Vagina (tissue), 2 donors: ENCODE data around the gene AREL1. TPM values are rescaled to one million over a fixed set of nuclear protein-coding genes. Genes with fewer than 3 reads are reported as not detected.

Experiments
- DNase-seq, 2 donors: peaks; one replicate each; pipeline ENCODE4 v3.0.0-alpha.2; 2017; ENCODE audit errors: extremely low spot score in 2 of 2
- H3K27ac ChIP-seq: fragments of 200-600 bp; sonication (generic); one replicate; pipeline ENCODE4 v1.5.1; 2019
- H3K27me3 ChIP-seq: fragments of 200-600 bp; sonication (generic); one replicate; pipeline ENCODE4 v1.5.1; 2019
- H3K36me3 ChIP-seq, 2 donors: fragments of 200-600 bp; sonication (generic); one replicate each; pipeline ENCODE4 v1.5.1; 2017 to 2019
- H3K4me1 ChIP-seq: fragments of 200-600 bp; sonication (generic); one replicate; pipeline ENCODE4 v1.5.1; 2019
- H3K4me3 ChIP-seq, 2 donors: fragments of 200-600 bp; sonication (generic); 1 replicate in 1 of 2; 2 replicates in 1 of 2; pipeline ENCODE4 v1.5.1; 2016 to 2019
- H3K9me3 ChIP-seq: fragments of 200-600 bp; sonication (generic); one replicate; pipeline ENCODE4 v1.5.1; 2019
- CTCF ChIP-seq, 3 experiments: fragments of 450-650 bp in 2 of 3; fragments of 200-600 bp in 1 of 3; sonication (generic) in 1 of 3; IDR thresholded peaks; one replicate each; pipeline ENCODE4 v1.5.1; 2017 to 2019; ENCODE audit warnings: antibody characterized with exemption in 3 of 3, mild to moderate bottlenecking in 2 of 3, moderate library complexity in 2 of 3
- POLR2A ChIP-seq, 2 donors: fragments of 450-650 bp; IDR thresholded peaks; one replicate each; pipeline ENCODE4 v1.6.1; 2017; ENCODE audit warnings: antibody characterized with exemption in 2 of 2, mild to moderate bottlenecking in 2 of 2, moderate library complexity in 2 of 2
- POLR2AphosphoS5 ChIP-seq, 2 donors: sonication (generic); formaldehyde crosslinking; IDR thresholded peaks; one replicate each; pipeline ENCODE4 v1.9.0; 2017; ENCODE audit warnings: antibody characterized with exemption in 2 of 2, mild to moderate bottlenecking in 2 of 2, low read depth in 1 of 2; ENCODE audit not compliant: insufficient read depth in 1 of 2
- intact Hi-C: fragments of 100-400 bp; cut with DNase I; formaldehyde crosslinking; loops from one replicate; pipeline ENCODE4 v1.15.1; 2023
- total RNA-seq: library from RNA; depleted of rRNA; stranded (reverse); fragments of >200 nt; gene quantifications from one replicate; pipeline ENCODE4 v1.2.3, GENCODE V29; 2016

Gene AREL1
- total RNA-seq, 1 donor from 2014 or later: 32.7 TPM

GRCh38 chr14:74656964-74657363 lies 55.9 kb downstream of the AREL1 start:
- H3K36me3 ChIP-seq: peaks cover 0 to 8% of the 10 kb centered on the region in 2 donors
- no peak overlapping the region for H3K4me3 ChIP-seq
- DNase-seq: no peak
- H3K9me3 ChIP-seq: no peaks in the 10 kb centered on the region
- no peaks in the 10 kb centered on the region for H3K27me3 ChIP-seq
- intact Hi-C loops: no loop called here
- no peak for TF ChIP-seq CTCF (IDR thresholded peaks at IDR 0.05)
- TF ChIP-seq POLR2AphosphoS5 (IDR thresholded peaks at IDR 0.05; ENCODE audit: insufficient read depth in 1 of 2, low read depth in 1 of 2): no peak
- peaks cover 22% of the 10 kb centered on the region for H3K4me1 ChIP-seq
- peak overlapping the region; percentile 68 for H3K27ac ChIP-seq

DNA sequence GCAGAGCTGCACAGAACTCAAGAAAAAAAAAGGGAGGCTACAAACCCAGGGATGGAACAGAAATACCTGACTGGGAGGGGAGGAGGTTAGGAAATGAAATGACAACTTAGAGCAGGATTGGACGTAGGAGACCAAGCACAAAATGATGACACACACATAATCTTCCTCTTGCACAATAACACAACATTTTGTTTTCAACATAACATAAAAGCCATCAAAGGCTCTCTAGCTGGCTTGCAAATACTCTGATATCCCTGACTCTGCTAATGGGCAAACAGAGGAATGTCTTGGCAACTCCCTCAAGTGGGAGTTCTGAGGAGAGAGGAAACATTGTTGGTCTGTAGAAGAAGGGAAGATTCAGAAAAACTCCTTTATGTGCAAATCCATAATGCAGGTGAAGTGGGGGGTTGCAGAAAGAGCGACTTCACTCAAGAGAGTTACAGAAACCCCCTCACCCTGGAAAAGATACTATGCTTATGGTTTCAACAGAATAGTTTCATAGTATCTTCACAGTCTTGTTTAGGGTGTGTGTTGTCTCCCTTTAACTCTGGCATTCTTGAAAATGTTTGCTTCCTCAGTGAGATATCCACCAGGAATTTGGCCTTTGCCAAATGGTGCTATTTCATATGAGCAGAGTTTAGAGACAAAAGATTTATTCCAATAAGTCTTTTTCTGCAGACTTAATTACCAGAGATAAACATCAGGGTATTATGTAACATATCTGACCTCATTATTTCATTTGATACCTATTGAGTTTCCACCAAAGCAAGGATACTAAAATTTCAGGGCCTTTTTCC lies 57.1 kb downstream of the AREL1 start:
- peak overlapping the region; percentile 68 for H3K27ac ChIP-seq
- peaks cover 16% of the 10 kb centered on the region for H3K4me1 ChIP-seq

DNA sequence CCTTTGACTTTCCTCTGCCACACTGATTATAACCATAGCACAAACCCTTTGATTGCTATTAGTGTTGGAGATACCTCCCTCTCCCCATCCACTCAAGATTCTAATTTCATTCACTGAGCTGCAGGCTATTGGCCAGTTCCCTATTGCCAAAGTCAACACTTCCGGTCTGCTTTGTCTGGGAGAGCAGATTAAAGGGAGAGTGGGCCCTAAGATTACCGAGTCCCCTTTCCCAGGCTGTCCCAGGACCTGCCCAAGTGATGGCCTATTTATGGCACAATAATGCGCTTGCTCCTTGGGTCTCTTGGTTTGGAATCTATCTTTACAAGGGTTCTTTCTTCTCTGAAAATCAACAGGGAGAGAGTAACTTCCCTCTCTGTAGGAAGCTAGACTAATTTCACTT lies 57.9 kb downstream of the AREL1 start:
- H3K4me3 ChIP-seq: no peak overlapping the region
- intact Hi-C loops: no loop called here
- DNase-seq: no peak
- H3K27me3 ChIP-seq: no peaks in the 10 kb centered on the region
- H3K4me1 ChIP-seq: peaks cover 21% of the 10 kb centered on the region
- H3K36me3 ChIP-seq: no peaks in the 10 kb centered on the region
- H3K27ac ChIP-seq: peak overlapping the region; percentile 68
- TF ChIP-seq CTCF (IDR thresholded peaks at IDR 0.05): no peak
- no peak for TF ChIP-seq POLR2AphosphoS5 (IDR thresholded peaks at IDR 0.05; ENCODE audit: insufficient read depth in 1 of 2, low read depth in 1 of 2)
- no peak for TF ChIP-seq POLR2A (IDR thresholded peaks at IDR 0.05)
- no peaks in the 10 kb centered on the region for H3K9me3 ChIP-seq

More for the DNA sequence above, 57.1 kb downstream of the AREL1 start:
- Histone ChIP-seq H3K9me3 (no peaks in the 10 kb centered on the region), H3K27me3 (no peaks in the 10 kb centered on the region), H3K36me3 (no peaks in the 10 kb centered on the region), H3K4me3 (no peak overlapping the region)
- intact Hi-C loops: no loop called here
- DNase-seq: no peak
- TF ChIP-seq POLR2A (IDR thresholded peaks at IDR 0.05): no peak
- peak in 1 of 2 donors; percentile 25 for TF ChIP-seq POLR2AphosphoS5 (IDR thresholded peaks at IDR 0.05; ENCODE audit: insufficient read depth in 1 of 2, low read depth in 1 of 2)

GRCh38 chr14:74653386-74654138 lies 59.3 kb downstream of the AREL1 start:
- Histone ChIP-seq H3K27me3 (no peaks in the 10 kb centered on the region), H3K27ac (peak overlapping the region; percentile 44), H3K36me3 (no peaks in the 10 kb centered on the region), H3K9me3 (no peaks in the 10 kb centered on the region), H3K4me1 (peaks cover 35% of the 10 kb centered on the region), H3K4me3 (no peak overlapping the region)
- no peak for TF ChIP-seq CTCF (IDR thresholded peaks at IDR 0.05)
- no peak for TF ChIP-seq POLR2AphosphoS5 (IDR thresholded peaks at IDR 0.05; ENCODE audit: insufficient read depth in 1 of 2, low read depth in 1 of 2)
- TF ChIP-seq POLR2A (IDR thresholded peaks at IDR 0.05): no peak
- intact Hi-C loops: no loop called here
- no peak for DNase-seq

DNA sequence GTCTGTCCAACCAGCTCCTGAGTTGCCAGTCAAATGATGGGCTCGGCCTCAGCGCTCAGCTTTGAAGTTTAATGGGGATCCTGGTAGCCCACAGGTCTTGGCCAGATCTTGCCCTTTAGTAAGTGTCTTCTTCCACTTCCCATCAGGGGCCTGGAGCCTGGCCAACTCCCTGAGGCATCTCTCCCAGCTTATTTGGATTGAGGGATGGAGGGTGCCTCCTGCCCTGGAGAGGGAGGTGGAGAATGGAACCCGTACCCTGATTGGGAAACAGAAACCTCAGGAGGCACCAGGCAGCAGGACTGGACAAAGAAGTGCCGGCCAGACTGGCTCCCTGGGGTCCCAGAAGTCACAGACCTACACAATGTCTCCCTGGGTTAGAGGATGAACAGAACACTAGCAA lies 60.3 kb downstream of the AREL1 start:
- intact Hi-C loops: no loop called here
- DNase-seq: no peak
- H3K27ac ChIP-seq: no peak overlapping the region

More for the DNA sequence above, 60.3 kb downstream of the AREL1 start:
- H3K4me1 ChIP-seq: peaks cover 45% of the 10 kb centered on the region
- no peaks in the 10 kb centered on the region for H3K9me3 ChIP-seq
- no peak for TF ChIP-seq CTCF (IDR thresholded peaks at IDR 0.05)
- no peak for TF ChIP-seq POLR2AphosphoS5 (IDR thresholded peaks at IDR 0.05; ENCODE audit: insufficient read depth in 1 of 2, low read depth in 1 of 2)
- no peak for TF ChIP-seq POLR2A (IDR thresholded peaks at IDR 0.05)
- H3K4me3 ChIP-seq: no peak overlapping the region
- no peaks in the 10 kb centered on the region for H3K36me3 ChIP-seq
- no peaks in the 10 kb centered on the region for H3K27me3 ChIP-seq
